HG02884 (cell line): Measurements from ENCODE around the gene AFMID.
A peak's percentile ranks its signal among the peaks of the same experiment; 100 is the strongest.
"Not testable (repeated sequence)": the region's sequence is repeated elsewhere in the genome, so short reads cannot be mapped to it uniquely, and the experiment has no call there.

Source experiments
- ATAC-seq: cut with Tn5 transposase; IDR thresholded peaks from one replicate; pipeline ENCODE4 v1.9.1; 2021; ENCODE audit warnings: mild to moderate bottlenecking, moderate library complexity; ENCODE audit not compliant: unreplicated experiment

AFMID gene

GRCh38 chr17:78186692-78187595 lies at the start of gene AFMID, which contains the start of gene TK1:
Gene AFMID (plus strand): TSS chr17:78187362. CDS start chr17:78187371, 9 bp downstream.
Gene TK1 (minus strand): TSS chr17:78187052. CDS start chr17:78186994, 58 bp downstream.
- peak; percentile 83 for ATAC-seq

- no peak for ATAC-seq
Measured at GRCh38 chr17:78137392-78138203, 49.6 kb upstream of the AFMID start.

GRCh38 chr17:78138204-78139060 lies 48.7 kb upstream of the AFMID start:
- no peak for ATAC-seq

GRCh38 chr17:78139861-78140168 lies 47.3 kb upstream of the AFMID start:
- ATAC-seq, result not testable (repeated sequence)

GRCh38 chr17:78140169-78141051 lies 46.8 kb upstream of the AFMID start:
- ATAC-seq, result peak; percentile 59

GRCh38 chr17:78141437-78142118 lies 45.6 kb upstream of the AFMID start:
- no peak for ATAC-seq

- no peak for ATAC-seq
Measured at GRCh38 chr17:78142119-78142861, 44.9 kb upstream of the AFMID start.

- ATAC-seq, result no peak
Measured at GRCh38 chr17:78143214-78144146, 43.7 kb upstream of the AFMID start.

GRCh38 chr17:78144147-78144719 lies 42.9 kb upstream of the AFMID start:
- ATAC-seq, result no peak

GRCh38 chr17:78144736-78145641 lies 42.2 kb upstream of the AFMID start:
- ATAC-seq, result no peak

GRCh38 chr17:78146471-78146869 lies 40.7 kb upstream of the AFMID start:
- no peak for ATAC-seq

- ATAC-seq, result no peak
Measured at GRCh38 chr17:78146881-78147280, 40.3 kb upstream of the AFMID start.

GRCh38 chr17:78147315-78147998 lies 39.7 kb upstream of the AFMID start:
- ATAC-seq, result no peak

- no peak for ATAC-seq
Measured at GRCh38 chr17:78148286-78149016, 38.7 kb upstream of the AFMID start.

- ATAC-seq, result no peak
Measured at GRCh38 chr17:78151514-78152008, 35.6 kb upstream of the AFMID start.
